ENCODE results near the gene MANSC4.
"Not testable (repeated sequence)": the region's sequence is repeated elsewhere in the genome, so short reads cannot be mapped to it uniquely, and the experiment has no call there.

The MANSC4 gene

GRCh38 chr12:27751386-27752047 is 28.5 kb downstream of the MANSC4 start:
- DNase-seq (ENCODE audit: low read depth in 2 of 2) = no peak

GRCh38 chr12:27747111-27747820 is 32.8 kb downstream of the MANSC4 start:
- DNase-seq (ENCODE audit: low read depth in 2 of 2) = no peak

GRCh38 chr12:27745734-27746133 is 34.3 kb downstream of the MANSC4 start:
- DNase-seq (ENCODE audit: low read depth in 2 of 2) = not testable (repeated sequence)

GRCh38 chr12:27743601-27744000 is 36.4 kb downstream of the MANSC4 start:
- DNase-seq (ENCODE audit: low read depth in 2 of 2) = no peak

DNA sequence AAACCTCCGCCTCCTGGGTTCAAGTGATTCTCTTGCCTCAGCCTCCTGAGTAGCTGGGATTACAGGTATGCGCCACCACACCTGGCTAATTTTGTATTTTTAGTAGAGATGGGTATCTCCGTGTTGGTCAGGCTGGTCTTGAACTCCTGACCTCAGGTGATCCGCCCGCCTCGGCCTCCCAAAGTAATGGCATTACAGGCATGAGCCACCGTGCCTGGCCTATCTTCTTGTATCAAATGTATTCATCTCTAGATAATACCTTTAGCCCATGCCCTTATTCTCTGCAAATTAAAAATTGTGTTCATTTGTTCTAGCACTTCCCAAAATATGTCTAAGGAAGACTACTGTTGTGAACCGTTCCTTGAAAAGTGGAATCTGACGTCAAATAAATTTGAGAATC is 45.7 kb downstream of the MANSC4 start:
- not testable (repeated sequence) for DNase-seq (ENCODE audit: low read depth in 2 of 2)

- DNase-seq (ENCODE audit: low read depth in 2 of 2) = no peak
Measured at GRCh38 chr12:27733791-27734190, 46.2 kb downstream of the MANSC4 start.

DNA sequence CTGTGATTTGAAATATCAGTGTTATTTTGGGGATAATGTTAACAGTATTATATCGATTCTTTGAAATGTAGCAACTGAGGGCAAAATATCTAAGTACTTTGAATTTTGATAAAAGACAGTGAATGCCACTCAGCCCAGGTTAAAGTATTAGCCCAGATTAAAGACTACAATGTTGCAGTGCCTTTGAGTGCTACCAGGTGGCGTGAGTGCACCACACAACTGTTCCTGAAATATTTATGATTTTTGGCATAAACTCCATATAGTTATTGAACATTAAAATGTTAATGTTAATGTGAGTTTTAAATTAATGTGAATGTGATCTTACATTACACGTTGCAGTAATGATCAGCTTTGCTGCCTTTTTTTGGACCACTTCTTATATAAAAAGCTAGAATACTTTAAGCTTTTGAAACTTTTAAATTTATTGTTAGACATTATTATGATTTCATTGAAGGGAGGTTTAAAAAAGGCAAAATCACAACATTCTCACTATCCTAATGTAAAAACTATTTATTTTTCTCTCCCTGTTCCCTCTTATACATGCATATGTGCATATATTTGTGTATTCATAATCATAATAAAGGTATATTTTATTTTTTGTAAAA is 46.9 kb downstream of the MANSC4 start:
- peak; percentile 12 to 23 for DNase-seq (ENCODE audit: low read depth in 2 of 2)

- DNase-seq (ENCODE audit: low read depth in 2 of 2) = no peak
Measured at GRCh38 chr12:27732281-27732680, 47.8 kb downstream of the MANSC4 start.

DNA sequence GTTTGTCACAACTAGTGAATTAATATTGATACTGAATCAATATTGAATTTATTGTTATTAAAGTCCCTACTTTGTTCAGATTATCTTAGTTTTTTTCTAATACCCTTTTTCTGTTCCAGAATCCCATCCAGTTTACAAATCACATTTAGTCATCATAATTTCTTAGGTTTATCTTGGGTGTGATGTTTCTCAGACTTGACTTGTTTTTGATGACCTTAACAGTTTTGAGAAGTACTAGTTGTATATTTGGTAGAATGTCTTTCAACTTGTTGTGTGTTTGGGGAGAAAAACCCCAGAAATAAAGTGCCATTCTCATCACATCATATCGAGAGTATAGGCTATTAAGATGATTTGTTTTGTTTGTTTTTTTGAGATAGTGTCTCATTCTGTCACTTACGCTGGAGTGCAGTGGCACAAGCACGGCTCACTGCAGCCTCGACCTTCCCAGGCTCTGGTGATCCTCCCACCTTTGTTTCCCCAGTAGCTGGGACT is 49.9 kb downstream of the MANSC4 start:
- DNase-seq (ENCODE audit: low read depth in 2 of 2) = no peak

DNA sequence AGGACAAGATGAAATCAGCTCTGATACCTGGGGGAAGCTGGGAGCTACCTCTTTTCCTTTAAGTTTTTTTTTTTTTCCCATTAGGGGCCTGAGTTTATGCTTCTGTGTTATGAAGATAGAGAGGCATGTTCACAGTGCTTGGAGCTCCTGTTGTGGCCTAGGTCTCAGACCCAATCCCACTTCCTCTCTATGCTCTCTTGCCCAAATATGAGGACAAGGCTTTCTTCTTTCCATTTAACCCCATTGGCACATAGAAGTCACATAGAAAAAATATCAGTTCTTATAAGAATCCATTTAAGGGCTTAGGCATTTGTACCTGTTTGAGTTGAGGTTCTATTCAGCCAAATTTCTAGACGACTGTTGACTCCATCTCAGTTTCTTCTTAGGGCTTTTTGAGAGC is 56.8 kb downstream of the MANSC4 start:
- DNase-seq (ENCODE audit: low read depth in 2 of 2) = no peak

Measured in stimulated activated CD4-positive, alpha-beta T cell treated with anti-CD3 and anti-CD28 coated beads, Interleukin-1b, Interleukin-23, amount 100 ng/mL, for 4 hours (primary cell).